Activated naive CD4-positive, alpha-beta T cell treated with anti-CD3 and anti-CD28 coated beads for 36 hours (primary cell): ENCODE data around the gene SLC1A3. TPM values are rescaled to one million over a fixed set of nuclear protein-coding genes. Genes with fewer than 3 reads are reported as not detected.

Experiments used
- CTCF ChIA-PET: fragments of 350-600 bp; sonication (Branson Sonifier 250); formaldehyde crosslinking; loops from one replicate; lab custom pipeline; 2021; ENCODE audit warnings: antibody characterized with exemption; lab: Charles Lee
- DNase-seq: peaks from one replicate; pipeline ENCODE4 v3.0.0-alpha.2; 2020
- H3K27ac Mint-ChIP-seq: one replicate; pipeline ENCODE4 v1.8.0; 2021; ENCODE audit warnings: mild to moderate bottlenecking, mixed read lengths
- H3K27me3 Mint-ChIP-seq: one replicate; pipeline ENCODE4 v1.8.0; 2021; ENCODE audit warnings: low read depth, mixed read lengths
- H3K36me3 Mint-ChIP-seq: one replicate; pipeline ENCODE4 v1.8.0; 2021; ENCODE audit warnings: low read depth, mixed read lengths
- H3K4me1 Mint-ChIP-seq: one replicate; pipeline ENCODE4 v1.8.0; 2021; ENCODE audit warnings: low read depth, mixed read lengths
- H3K4me3 Mint-ChIP-seq: one replicate; pipeline ENCODE4 v1.8.0; 2021; ENCODE audit warnings: mild to moderate bottlenecking, moderate library complexity, mixed read lengths
- H3K9me3 Mint-ChIP-seq: one replicate; pipeline ENCODE4 v1.8.0; 2021; ENCODE audit warnings: mixed read lengths
- intact Hi-C: fragments of 100-400 bp; cut with micrococcal nuclease; formaldehyde crosslinking; loops from one replicate; pipeline ENCODE4 v1.15.1; 2023
- total RNA-seq, 2 experiments: library from RNA; stranded (reverse); gene quantifications; one replicate each; pipeline ENCODE4 v1.2.3, GENCODE V29; 2021

Gene SLC1A3
- total RNA-seq, 2 experiments from 2014 or later = 0.86 to 0.99 TPM

DNA sequence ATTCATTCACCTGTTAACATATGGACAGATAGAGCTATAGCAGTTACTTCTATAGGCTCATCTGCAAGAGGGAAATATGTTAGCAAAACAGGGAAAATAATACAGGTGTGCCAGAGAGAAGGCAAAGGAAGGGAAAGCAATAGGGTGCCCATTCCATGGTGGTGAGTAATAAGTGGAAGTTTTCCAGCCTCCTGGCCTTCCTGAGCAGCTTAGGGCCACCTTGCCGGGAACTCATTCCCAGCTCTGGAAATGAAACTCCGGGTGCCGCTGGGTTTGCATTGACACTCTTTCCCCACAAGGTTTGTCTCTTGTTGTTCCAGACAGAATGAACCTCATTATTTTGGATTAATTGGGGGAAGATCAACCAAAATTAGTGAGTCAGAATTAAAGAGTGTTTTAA is 58.4 kb downstream of the SLC1A3 start:
- DNase-seq = no peak
- H3K4me3 Mint-ChIP-seq = no peak overlapping the region
- H3K4me1 Mint-ChIP-seq = no peaks in the 10 kb centered on the region
- peaks cover 7% of the 10 kb centered on the region for H3K27me3 Mint-ChIP-seq
- H3K27ac Mint-ChIP-seq = no peak overlapping the region
- CTCF ChIA-PET = interaction anchor here (0.7 kb wide), 1 partner anchor 206 kb away, joined by 3 read pairs; no protein-coding TSS in a partner anchor
- H3K36me3 Mint-ChIP-seq = no peaks in the 10 kb centered on the region
- intact Hi-C loops = no loop called here
- no peaks in the 10 kb centered on the region for H3K9me3 Mint-ChIP-seq

DNA sequence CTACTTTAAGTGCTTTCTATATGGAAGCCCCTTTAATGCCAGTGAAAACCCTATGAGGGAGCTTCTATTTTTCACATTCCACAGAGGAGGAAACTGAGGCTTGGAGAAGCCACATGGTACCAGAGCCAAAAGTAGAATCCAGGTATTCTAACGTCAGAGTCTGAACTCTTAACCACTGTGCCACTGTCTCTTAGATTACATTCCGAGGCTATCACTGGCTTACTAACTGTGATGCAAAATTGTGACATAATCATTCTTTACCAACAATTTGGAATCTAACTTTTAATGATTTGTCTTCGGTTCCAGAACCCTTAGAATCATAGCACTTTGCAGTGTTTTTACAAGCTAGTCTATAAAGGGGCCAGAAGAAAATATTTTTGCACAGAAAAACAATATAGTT is 59.2 kb downstream of the SLC1A3 start:
- H3K36me3 Mint-ChIP-seq = no peaks in the 10 kb centered on the region
- H3K27ac Mint-ChIP-seq = no peak overlapping the region
- no peak for DNase-seq
- intact Hi-C loops = no loop called here
- no peaks in the 10 kb centered on the region for H3K4me1 Mint-ChIP-seq
- peaks cover 5% of the 10 kb centered on the region for H3K27me3 Mint-ChIP-seq
- CTCF ChIA-PET = interaction anchor here (0.7 kb wide), 1 partner anchor 205 kb away, joined by 3 read pairs; no protein-coding TSS in a partner anchor
- no peaks in the 10 kb centered on the region for H3K9me3 Mint-ChIP-seq
- no peak overlapping the region for H3K4me3 Mint-ChIP-seq

DNA sequence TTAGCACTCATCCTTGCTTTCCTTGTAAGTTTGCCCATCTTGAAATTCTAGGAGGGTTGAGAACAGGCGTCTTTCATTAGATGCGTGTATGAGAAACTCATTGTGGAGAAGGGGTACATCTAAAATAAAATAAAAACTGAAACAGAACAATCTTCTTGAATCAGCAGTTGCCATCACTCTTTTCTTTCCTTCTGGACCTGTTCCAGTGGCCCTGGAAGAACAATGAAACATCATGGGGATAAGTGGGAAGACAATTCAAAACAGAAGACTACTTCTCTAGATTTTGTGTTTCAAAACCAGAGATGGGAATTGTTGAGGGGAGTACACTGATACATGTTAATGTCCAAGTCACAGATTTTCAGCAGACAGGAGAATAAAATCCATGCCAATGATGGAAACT is 59.9 kb downstream of the SLC1A3 start:
- intact Hi-C loops = no loop called here
- Mint-ChIP-seq H3K27ac (no peak overlapping the region), H3K4me3 (no peak overlapping the region), H3K27me3 (peaks cover 3% of the 10 kb centered on the region), H3K36me3 (no peaks in the 10 kb centered on the region), H3K9me3 (no peaks in the 10 kb centered on the region), H3K4me1 (no peaks in the 10 kb centered on the region)
- CTCF ChIA-PET = no interaction called here
- DNase-seq = no peak

DNA sequence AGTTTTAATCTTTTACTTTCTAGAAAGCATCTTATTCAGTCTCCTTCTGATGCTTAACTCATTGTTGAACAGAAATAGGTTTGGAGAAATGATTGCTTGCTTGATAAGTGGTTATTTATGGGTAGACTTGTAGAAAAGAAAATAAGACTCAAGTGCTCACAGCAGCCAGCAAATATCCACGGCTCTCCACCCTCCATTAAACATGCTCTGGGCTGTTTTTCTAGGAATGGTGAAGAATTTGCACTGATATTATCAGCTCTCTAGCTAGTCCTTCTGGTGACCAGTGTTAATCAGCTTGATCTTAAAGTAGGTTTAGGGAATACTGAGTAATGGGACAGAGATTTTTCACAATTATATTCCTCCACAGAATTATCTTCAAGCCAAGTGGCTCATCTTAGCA is 60.6 kb downstream of the SLC1A3 start:
- CTCF ChIA-PET = interaction anchor here (0.7 kb wide), 1 partner anchor 25 kb away, joined by 4 read pairs; no protein-coding TSS in a partner anchor
- H3K36me3 Mint-ChIP-seq = no peaks in the 10 kb centered on the region
- no peak overlapping the region for H3K4me3 Mint-ChIP-seq

DNA sequence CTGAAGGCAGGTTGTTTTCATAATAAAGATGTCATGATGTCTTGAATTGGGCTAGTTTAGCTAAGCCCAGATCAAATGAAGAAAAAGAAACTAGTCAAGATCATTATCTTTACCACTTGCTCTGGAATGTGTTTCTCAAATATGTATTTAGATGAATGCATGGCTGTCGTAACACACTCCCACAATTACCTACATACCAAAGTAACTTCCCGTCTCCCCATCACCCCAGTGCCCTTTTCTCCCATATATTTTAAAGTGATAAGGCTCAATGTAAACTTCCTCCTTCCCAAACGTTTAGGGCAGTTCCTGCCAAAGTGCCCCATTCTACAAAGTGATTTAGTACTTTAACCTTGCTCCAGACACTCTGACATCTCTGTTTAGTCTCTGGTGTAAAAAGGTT is 61.4 kb downstream of the SLC1A3 start:
- Mint-ChIP-seq H3K4me1 (no peaks in the 10 kb centered on the region), H3K36me3 (no peaks in the 10 kb centered on the region), H3K4me3 (no peak overlapping the region), H3K27ac (no peak overlapping the region), H3K9me3 (no peaks in the 10 kb centered on the region), H3K27me3 (peaks cover 3% of the 10 kb centered on the region)
- DNase-seq = no peak
- CTCF ChIA-PET = interaction anchor here (0.7 kb wide), 1 partner anchor 25 kb away, joined by 4 read pairs; no protein-coding TSS in a partner anchor
- intact Hi-C loops = no loop called here

More for the DNA sequence above, 60.6 kb downstream of the SLC1A3 start:
- H3K27ac Mint-ChIP-seq = no peak overlapping the region
- intact Hi-C loops = no loop called here
- DNase-seq = no peak
- no peaks in the 10 kb centered on the region for H3K9me3 Mint-ChIP-seq
- H3K27me3 Mint-ChIP-seq = peaks cover 3% of the 10 kb centered on the region
- H3K4me1 Mint-ChIP-seq = no peaks in the 10 kb centered on the region

DNA sequence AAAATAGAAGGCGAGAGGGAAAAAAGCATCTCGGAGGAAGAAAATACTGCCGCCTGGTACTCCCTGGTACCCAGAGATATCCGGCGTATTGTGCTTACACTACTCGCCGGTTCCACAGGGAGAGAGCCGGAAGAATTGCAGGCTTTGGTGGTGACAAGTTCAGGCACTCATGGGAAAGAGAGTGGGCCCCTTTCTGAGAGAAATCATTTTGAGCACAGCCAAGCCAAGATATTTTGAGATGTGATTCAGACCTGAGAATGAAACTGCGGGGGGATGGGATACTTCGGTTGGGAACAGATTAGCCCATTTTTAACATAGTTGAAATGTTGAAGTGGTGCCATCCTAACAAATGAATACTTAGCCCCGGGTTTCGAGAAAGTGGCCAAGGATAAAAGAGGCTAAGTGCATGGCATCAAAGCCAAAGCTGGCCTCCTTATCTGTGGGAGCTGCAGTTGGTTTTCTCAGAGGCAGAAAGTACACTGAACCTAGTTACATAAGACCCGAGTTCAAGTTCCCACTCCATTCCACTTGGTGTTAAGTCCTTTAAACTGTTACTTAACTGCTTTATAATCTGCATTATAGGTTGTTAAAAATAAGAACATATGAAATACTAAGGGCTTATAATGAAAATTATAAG is 62.7 kb downstream of the SLC1A3 start:
- no peaks in the 10 kb centered on the region for H3K36me3 Mint-ChIP-seq
- no peaks in the 10 kb centered on the region for H3K9me3 Mint-ChIP-seq
- H3K4me1 Mint-ChIP-seq = no peaks in the 10 kb centered on the region
- no peak for DNase-seq
- H3K27me3 Mint-ChIP-seq = no peaks in the 10 kb centered on the region
- CTCF ChIA-PET = no interaction called here
- H3K27ac Mint-ChIP-seq = no peak overlapping the region
- no peak overlapping the region for H3K4me3 Mint-ChIP-seq
- intact Hi-C loops = no loop called here

DNA sequence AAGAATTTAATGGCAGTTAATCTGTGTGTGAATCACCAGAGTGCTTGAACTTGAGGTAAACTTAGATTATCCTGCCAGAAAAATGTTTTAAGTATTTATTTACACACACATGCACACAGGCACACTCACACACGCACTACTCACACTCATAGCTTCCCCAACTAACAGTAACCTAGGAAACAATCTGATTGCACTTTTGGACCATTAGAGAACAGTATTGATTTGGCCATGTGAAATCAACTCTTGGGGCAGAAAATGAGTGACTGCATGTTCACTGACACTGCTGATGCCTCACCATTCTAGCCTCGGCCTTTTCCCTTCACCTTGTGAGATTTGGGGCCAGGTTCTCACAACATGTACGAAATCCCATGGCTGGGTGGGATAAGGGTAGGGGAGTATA is 64.1 kb downstream of the SLC1A3 start:
- no peaks in the 10 kb centered on the region for H3K9me3 Mint-ChIP-seq
- intact Hi-C loops = no loop called here
- H3K4me1 Mint-ChIP-seq = no peaks in the 10 kb centered on the region
- no peak for DNase-seq
- H3K27ac Mint-ChIP-seq = no peak overlapping the region
- H3K36me3 Mint-ChIP-seq = no peaks in the 10 kb centered on the region
- no peaks in the 10 kb centered on the region for H3K27me3 Mint-ChIP-seq
- CTCF ChIA-PET = interaction anchor here (0.6 kb wide), 1 partner anchor 302 kb away, joined by 3 read pairs; no protein-coding TSS in a partner anchor
- H3K4me3 Mint-ChIP-seq = no peak overlapping the region

DNA sequence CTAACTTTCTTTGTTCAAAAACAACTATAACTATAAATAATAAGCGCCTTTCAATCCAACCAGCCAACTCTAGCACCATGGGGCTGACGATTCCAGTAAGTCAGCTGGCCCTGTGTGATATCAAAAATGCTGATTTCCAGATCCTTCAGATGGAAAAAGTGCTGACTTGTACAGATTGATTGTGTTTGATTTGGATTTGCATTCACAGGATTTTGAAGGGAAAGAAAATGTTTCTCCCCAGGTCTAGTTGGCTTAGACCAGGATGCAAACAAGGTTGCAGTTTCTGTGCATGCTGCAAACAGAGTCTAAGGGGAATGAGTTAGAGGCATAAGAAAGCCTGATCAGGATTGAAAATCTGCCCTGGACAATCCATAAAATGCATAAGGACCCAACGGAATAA is 68.9 kb downstream of the SLC1A3 start:
- Mint-ChIP-seq H3K4me3 (no peak overlapping the region), H3K27ac (no peak overlapping the region), H3K36me3 (no peaks in the 10 kb centered on the region), H3K4me1 (no peaks in the 10 kb centered on the region), H3K27me3 (no peaks in the 10 kb centered on the region), H3K9me3 (no peaks in the 10 kb centered on the region)
- no peak for DNase-seq
- intact Hi-C loops = no loop called here
- CTCF ChIA-PET = interaction anchor here (1.5 kb wide), 1 partner anchor 21 kb away, joined by 3 read pairs; no protein-coding TSS in a partner anchor

DNA sequence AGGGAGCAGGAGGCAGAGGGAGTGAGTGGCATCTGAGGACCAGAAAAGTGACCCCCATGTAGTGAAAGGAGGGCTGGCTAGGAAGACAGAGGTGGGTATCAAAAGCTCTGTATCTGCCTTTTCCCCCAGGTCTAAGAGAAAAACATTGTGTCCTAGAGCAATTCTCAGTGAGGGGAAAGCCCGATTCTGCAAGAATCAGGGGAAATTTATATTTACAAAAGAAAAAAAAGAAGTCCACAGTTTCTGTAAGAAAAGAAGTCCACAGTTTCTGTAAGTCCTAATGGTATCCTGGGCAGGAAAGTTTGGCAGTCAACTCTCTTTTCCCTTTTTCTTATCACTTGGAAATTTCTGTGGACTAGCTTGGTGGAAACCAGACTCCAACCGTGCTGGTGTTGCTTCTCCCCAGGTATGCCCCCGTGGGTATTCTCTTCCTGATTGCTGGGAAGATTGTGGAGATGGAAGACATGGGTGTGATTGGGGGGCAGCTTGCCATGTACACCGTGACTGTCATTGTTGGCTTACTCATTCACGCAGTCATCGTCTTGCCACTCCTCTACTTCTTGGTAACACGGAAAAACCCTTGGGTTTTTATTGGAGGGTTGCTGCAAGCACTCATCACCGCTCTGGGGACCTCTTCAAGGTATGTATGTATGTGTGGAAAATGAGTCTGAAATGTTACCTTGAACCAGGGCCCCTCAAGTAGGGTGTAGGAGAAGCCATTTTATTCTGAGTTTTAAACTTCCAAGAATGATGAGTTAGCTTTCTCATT is 73.0 kb downstream of the SLC1A3 start:
- no peaks in the 10 kb centered on the region for H3K4me1 Mint-ChIP-seq
- DNase-seq = no peak
- no peaks in the 10 kb centered on the region for H3K36me3 Mint-ChIP-seq
- H3K4me3 Mint-ChIP-seq = no peak overlapping the region
- CTCF ChIA-PET = interaction anchor here (1.1 kb wide), 1 partner anchor 11 kb away, joined by 3 read pairs; no protein-coding TSS in a partner anchor
- intact Hi-C loops = no loop called here
- H3K9me3 Mint-ChIP-seq = no peaks in the 10 kb centered on the region
- H3K27me3 Mint-ChIP-seq = no peaks in the 10 kb centered on the region
- no peak overlapping the region for H3K27ac Mint-ChIP-seq

DNA sequence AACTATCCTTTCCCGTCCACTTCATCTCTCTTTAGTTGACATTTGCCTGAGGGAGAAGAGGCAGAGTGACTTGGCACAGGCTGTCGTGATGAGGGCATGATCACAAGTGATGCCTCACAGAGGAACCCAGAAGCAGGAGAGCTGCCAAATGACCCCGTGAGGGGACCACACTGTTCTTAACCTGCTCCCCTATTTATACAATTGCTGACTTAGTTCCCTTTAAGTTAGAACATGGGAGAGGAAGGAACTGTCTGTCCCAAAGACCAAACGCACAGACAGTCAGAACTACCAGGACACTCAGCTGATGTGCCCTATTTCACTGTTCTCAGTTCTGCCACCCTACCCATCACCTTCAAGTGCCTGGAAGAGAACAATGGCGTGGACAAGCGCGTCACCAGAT is 73.7 kb downstream of the SLC1A3 start:
- no peak for DNase-seq
- Mint-ChIP-seq H3K27me3 (no peaks in the 10 kb centered on the region), H3K9me3 (no peaks in the 10 kb centered on the region), H3K4me3 (no peak overlapping the region), H3K36me3 (no peaks in the 10 kb centered on the region), H3K27ac (no peak overlapping the region), H3K4me1 (no peaks in the 10 kb centered on the region)
- intact Hi-C loops = no loop called here
- CTCF ChIA-PET = no interaction called here

DNA sequence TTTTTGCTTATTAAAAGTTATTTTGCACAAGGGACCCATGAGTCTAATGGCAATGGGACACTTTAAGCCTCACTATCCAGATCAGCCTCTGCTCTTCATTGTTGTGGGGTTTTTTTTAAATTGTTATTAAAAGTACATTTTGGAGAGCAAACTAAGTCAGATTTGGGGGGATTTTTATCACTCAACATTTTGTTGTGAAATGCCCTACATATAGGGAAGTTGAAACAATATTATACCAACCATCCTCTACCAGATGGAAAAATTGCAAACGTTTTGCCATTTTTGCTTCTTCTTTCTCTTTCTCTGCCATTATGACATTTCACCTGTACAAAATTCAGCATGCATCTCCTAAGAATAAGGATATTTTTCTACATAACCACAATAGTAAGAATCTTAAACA is 75.3 kb downstream of the SLC1A3 start:
- no peaks in the 10 kb centered on the region for H3K4me1 Mint-ChIP-seq
- no peaks in the 10 kb centered on the region for H3K36me3 Mint-ChIP-seq
- H3K27ac Mint-ChIP-seq = no peak overlapping the region
- no peak for DNase-seq
- intact Hi-C loops = no loop called here
- H3K4me3 Mint-ChIP-seq = no peak overlapping the region
- H3K9me3 Mint-ChIP-seq = no peaks in the 10 kb centered on the region
- CTCF ChIA-PET = no interaction called here
- H3K27me3 Mint-ChIP-seq = no peaks in the 10 kb centered on the region

DNA sequence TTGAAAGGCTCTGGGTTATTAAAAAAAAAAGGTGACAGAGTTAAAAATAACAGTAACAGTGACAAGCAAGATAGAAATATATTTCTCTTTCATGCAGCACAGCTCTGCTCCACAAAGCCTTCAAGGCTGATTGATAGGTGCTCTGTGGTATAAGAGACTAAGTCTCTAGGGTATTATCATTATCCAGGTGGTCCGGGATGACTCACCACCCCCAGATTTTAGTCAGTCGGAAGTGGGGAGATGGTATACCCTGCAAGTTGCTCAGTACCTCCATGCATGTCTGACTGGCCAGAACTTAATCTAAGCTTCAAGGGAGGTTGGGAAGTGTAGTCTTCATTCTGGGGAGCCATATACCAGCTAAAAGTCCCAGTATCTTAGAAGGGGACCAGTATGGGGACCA is 76.1 kb downstream of the SLC1A3 start:
- DNase-seq = no peak
- Mint-ChIP-seq H3K36me3 (no peaks in the 10 kb centered on the region), H3K27ac (no peak overlapping the region), H3K27me3 (no peaks in the 10 kb centered on the region), H3K4me3 (no peak overlapping the region), H3K4me1 (no peaks in the 10 kb centered on the region), H3K9me3 (no peaks in the 10 kb centered on the region)
- intact Hi-C loops = no loop called here
- CTCF ChIA-PET = no interaction called here
